GM23338 (cell line): ENCODE measurements around the gene CCDC187. TPM values are rescaled to one million over a fixed set of nuclear protein-coding genes. Genes with fewer than 3 reads are reported as not detected.

Source experiments
- ATAC-seq: fragments of 200-7000 bp; cut with Tn5 transposase; 3 replicates; pipeline ENCODE4 v1.9.1; 2020
- DNase-seq: peaks from one replicate; pipeline ENCODE4 v3.0.0-alpha.2; 2015; ENCODE audit warnings: low spot score
- H2AFZ ChIP-seq: fragments of 200-600 bp; sonication (generic); 2 replicates; pipeline ENCODE4 v1.8.0; 2016; ENCODE audit warnings: antibody characterized with exemption, mild to moderate bottlenecking, moderate library complexity
- H3F3A ChIP-seq: fragments of 200-600 bp; sonication (generic); replicated peaks from 2 replicates; pipeline ENCODE4 v1.8.0; 2017; ENCODE audit warnings: antibody characterized with exemption, mixed run types, low read depth
- H3K27ac ChIP-seq: fragments of 200-600 bp; sonication (generic); 2 replicates; pipeline ENCODE4 v1.6.1; 2016; ENCODE audit warnings: low read depth
- H3K27me3 ChIP-seq: fragments of 200-600 bp; sonication (generic); 2 replicates; pipeline ENCODE4 v1.8.0; 2016; ENCODE audit warnings: mild to moderate bottlenecking, mixed run types, moderate library complexity; ENCODE audit not compliant: insufficient read depth
- H3K36me3 ChIP-seq: fragments of 200-600 bp; sonication (generic); 2 replicates; pipeline ENCODE4 v1.8.0; 2016; ENCODE audit warnings: mild to moderate bottlenecking; ENCODE audit not compliant: insufficient read depth
- H3K4me1 ChIP-seq: fragments of 200-600 bp; sonication (generic); 2 replicates; pipeline ENCODE4 v1.8.0; 2016; ENCODE audit warnings: mild to moderate bottlenecking, moderate library complexity; ENCODE audit not compliant: insufficient read depth
- H3K4me2 ChIP-seq: fragments of 200-600 bp; sonication (generic); 2 replicates; pipeline ENCODE4 v1.7.1; 2017; ENCODE audit warnings: mixed run types
- H3K4me3 ChIP-seq: fragments of 200-600 bp; sonication (generic); 2 replicates; pipeline ENCODE4 v1.6.1; 2016; ENCODE audit warnings: mixed run types
- H3K79me2 ChIP-seq: fragments of 200-600 bp; sonication (generic); replicated peaks from 2 replicates; pipeline ENCODE4 v1.8.0; 2017; ENCODE audit warnings: mild to moderate bottlenecking; ENCODE audit not compliant: insufficient read depth
- H3K9me2 ChIP-seq: fragments of 200-600 bp; sonication (generic); 2 replicates; pipeline ENCODE4 v1.8.0; 2017; ENCODE audit not compliant: insufficient read depth
- H4K20me1 ChIP-seq: fragments of 200-600 bp; sonication (generic); replicated peaks from 2 replicates; pipeline ENCODE4 v1.8.0; 2017; ENCODE audit warnings: mild to moderate bottlenecking; ENCODE audit not compliant: insufficient read depth
- H3K27ac Mint-ChIP-seq: 2 replicates; pipeline ENCODE4 v1.8.0; 2020; ENCODE audit warnings: inconsistent platforms, mild to moderate bottlenecking, moderate library complexity, mixed read lengths
- H3K27me3 Mint-ChIP-seq: 3 replicates; pipeline ENCODE4 v1.8.0; 2022; ENCODE audit warnings: low read depth, mild to moderate bottlenecking, moderate library complexity, mixed read lengths, inconsistent platforms; ENCODE audit not compliant: insufficient read depth, poor library complexity
- H3K36me3 Mint-ChIP-seq: 3 replicates; pipeline ENCODE4 v1.8.0; 2021; ENCODE audit warnings: low read depth, mild to moderate bottlenecking, inconsistent platforms, moderate library complexity, mixed read lengths
- H3K4me1 Mint-ChIP-seq: 3 replicates; pipeline ENCODE4 v1.8.0; 2020; ENCODE audit warnings: mild to moderate bottlenecking, inconsistent platforms, mixed read lengths
- H3K4me3 Mint-ChIP-seq: 3 replicates; pipeline ENCODE4 v1.8.0; 2021; ENCODE audit warnings: moderate library complexity, mild to moderate bottlenecking, inconsistent platforms, mixed read lengths
- H3K9me3 Mint-ChIP-seq: 3 replicates; pipeline ENCODE4 v1.8.0; 2020; ENCODE audit warnings: moderate library complexity, mild to moderate bottlenecking, inconsistent platforms, mixed read lengths
- CREB1 ChIP-seq: fragments of 250-450 bp; sonication (Bioruptor Pico); IDR thresholded peaks from 2 replicates; pipeline ENCODE4 v1.5.0; 2020; ENCODE audit warnings: low read depth, mild to moderate bottlenecking, moderate library complexity
- JUNB ChIP-seq: IDR thresholded peaks from one replicate; pipeline ENCODE4 v1.6.1; 2016; ENCODE audit warnings: antibody characterized with exemption; ENCODE audit not compliant: unreplicated experiment
- STAT1 ChIP-seq: IDR thresholded peaks from one replicate; pipeline ENCODE4 v1.6.1; 2016; ENCODE audit warnings: antibody characterized with exemption; ENCODE audit not compliant: unreplicated experiment
- ZNF331 ChIP-seq: fragments of 250-450 bp; sonication (Bioruptor Pico); IDR thresholded peaks from 2 replicates; pipeline ENCODE4 v1.5.0; 2020; ENCODE audit warnings: low read depth, mild to moderate bottlenecking, moderate library complexity
- polyA plus RNA-seq: library from polyadenylated mRNA; unstranded; fragments of >200 nt; fragmentation: Nextera tagmentation; extraction: Ambion mirVana; gene quantifications from 2 replicates; pipeline ENCODE4 v1.2.1, GENCODE V29; 2016
- total RNA-seq: library from RNA; depleted of rRNA; stranded (reverse); fragments of >200 nt; shearing (Covaris generic); gene quantifications from 2 replicates; pipeline ENCODE4 v1.2.3, GENCODE V29; 2014
- TF ChIP-seq, protein P1 (sequence below): IDR thresholded peaks from one replicate; pipeline ENCODE4 v1.6.1; 2018; ENCODE audit warnings: antibody characterized with exemption; ENCODE audit not compliant: unreplicated experiment
- TF ChIP-seq, protein P2 (sequence below): fragments of 250-450 bp; sonication (Bioruptor Pico); IDR thresholded peaks from 2 replicates; pipeline ENCODE4 v1.5.0; 2020; ENCODE audit warnings: mild to moderate bottlenecking, moderate library complexity

Gene CCDC187
- total and polyA plus RNA-seq, 2 experiments from 2014 or later = 0.14 TPM; not detected in 1

DNA sequence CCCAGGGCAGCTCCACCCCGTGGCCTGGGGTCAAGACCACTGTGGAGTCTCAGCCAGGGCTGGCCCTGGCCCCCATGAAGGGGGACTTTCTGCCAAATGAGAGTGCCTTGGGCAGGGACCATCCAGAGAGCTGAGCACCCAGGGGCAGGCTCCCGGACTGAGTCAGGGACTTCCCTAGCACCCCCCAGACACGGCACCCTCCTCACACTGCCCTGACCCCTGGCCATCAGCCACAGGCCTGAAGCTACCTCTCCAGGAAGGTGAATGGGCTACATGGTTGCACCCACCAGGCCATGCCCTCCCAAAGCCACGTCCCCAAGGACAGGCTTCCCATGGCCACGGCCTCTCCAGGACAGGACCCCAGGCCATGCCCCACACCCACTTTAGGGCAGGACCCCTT, 9.5 kb downstream of the CCDC187 start:
- Histone ChIP-seq H3K9me2 (no peaks in the 10 kb centered on the region), H3K4me1 (no peaks in the 10 kb centered on the region), H3K4me2 (no peak overlapping the region), H4K20me1 (no peaks in the 10 kb centered on the region), H3K27me3 (no peaks in the 10 kb centered on the region), H3K79me2 (no peaks in the 10 kb centered on the region), H3F3A (peaks cover 9% of the 10 kb centered on the region; the same call in 1 of the 2 replicates), H3K36me3 (no peaks in the 10 kb centered on the region), H3K27ac (no peak overlapping the region), H2AFZ (no peak overlapping the region), H3K4me3 (no peak overlapping the region)
- DNase-seq (no peak), ATAC-seq (no peak)
- H3K4me3 Mint-ChIP-seq = no peak overlapping the region
- no peaks in the 10 kb centered on the region for H3K9me3 Mint-ChIP-seq
- peaks cover 5% of the 10 kb centered on the region; the same call in 2 of the 3 replicates for H3K4me1 Mint-ChIP-seq
- H3K27ac Mint-ChIP-seq = no peak overlapping the region
- no peaks in the 10 kb centered on the region for H3K36me3 Mint-ChIP-seq
- TF ChIP-seq, protein P1, sequence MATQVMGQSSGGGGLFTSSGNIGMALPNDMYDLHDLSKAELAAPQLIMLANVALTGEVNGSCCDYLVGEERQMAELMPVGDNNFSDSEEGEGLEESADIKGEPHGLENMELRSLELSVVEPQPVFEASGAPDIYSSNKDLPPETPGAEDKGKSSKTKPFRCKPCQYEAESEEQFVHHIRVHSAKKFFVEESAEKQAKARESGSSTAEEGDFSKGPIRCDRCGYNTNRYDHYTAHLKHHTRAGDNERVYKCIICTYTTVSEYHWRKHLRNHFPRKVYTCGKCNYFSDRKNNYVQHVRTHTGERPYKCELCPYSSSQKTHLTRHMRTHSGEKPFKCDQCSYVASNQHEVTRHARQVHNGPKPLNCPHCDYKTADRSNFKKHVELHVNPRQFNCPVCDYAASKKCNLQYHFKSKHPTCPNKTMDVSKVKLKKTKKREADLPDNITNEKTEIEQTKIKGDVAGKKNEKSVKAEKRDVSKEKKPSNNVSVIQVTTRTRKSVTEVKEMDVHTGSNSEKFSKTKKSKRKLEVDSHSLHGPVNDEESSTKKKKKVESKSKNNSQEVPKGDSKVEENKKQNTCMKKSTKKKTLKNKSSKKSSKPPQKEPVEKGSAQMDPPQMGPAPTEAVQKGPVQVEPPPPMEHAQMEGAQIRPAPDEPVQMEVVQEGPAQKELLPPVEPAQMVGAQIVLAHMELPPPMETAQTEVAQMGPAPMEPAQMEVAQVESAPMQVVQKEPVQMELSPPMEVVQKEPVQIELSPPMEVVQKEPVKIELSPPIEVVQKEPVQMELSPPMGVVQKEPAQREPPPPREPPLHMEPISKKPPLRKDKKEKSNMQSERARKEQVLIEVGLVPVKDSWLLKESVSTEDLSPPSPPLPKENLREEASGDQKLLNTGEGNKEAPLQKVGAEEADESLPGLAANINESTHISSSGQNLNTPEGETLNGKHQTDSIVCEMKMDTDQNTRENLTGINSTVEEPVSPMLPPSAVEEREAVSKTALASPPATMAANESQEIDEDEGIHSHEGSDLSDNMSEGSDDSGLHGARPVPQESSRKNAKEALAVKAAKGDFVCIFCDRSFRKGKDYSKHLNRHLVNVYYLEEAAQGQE = no peak
- TF ChIP-seq JUNB = no peak
- no peak for TF ChIP-seq CREB1 (CRISPR knock-in tag)
- TF ChIP-seq ZNF331 = no peak
- TF ChIP-seq, protein P2, sequence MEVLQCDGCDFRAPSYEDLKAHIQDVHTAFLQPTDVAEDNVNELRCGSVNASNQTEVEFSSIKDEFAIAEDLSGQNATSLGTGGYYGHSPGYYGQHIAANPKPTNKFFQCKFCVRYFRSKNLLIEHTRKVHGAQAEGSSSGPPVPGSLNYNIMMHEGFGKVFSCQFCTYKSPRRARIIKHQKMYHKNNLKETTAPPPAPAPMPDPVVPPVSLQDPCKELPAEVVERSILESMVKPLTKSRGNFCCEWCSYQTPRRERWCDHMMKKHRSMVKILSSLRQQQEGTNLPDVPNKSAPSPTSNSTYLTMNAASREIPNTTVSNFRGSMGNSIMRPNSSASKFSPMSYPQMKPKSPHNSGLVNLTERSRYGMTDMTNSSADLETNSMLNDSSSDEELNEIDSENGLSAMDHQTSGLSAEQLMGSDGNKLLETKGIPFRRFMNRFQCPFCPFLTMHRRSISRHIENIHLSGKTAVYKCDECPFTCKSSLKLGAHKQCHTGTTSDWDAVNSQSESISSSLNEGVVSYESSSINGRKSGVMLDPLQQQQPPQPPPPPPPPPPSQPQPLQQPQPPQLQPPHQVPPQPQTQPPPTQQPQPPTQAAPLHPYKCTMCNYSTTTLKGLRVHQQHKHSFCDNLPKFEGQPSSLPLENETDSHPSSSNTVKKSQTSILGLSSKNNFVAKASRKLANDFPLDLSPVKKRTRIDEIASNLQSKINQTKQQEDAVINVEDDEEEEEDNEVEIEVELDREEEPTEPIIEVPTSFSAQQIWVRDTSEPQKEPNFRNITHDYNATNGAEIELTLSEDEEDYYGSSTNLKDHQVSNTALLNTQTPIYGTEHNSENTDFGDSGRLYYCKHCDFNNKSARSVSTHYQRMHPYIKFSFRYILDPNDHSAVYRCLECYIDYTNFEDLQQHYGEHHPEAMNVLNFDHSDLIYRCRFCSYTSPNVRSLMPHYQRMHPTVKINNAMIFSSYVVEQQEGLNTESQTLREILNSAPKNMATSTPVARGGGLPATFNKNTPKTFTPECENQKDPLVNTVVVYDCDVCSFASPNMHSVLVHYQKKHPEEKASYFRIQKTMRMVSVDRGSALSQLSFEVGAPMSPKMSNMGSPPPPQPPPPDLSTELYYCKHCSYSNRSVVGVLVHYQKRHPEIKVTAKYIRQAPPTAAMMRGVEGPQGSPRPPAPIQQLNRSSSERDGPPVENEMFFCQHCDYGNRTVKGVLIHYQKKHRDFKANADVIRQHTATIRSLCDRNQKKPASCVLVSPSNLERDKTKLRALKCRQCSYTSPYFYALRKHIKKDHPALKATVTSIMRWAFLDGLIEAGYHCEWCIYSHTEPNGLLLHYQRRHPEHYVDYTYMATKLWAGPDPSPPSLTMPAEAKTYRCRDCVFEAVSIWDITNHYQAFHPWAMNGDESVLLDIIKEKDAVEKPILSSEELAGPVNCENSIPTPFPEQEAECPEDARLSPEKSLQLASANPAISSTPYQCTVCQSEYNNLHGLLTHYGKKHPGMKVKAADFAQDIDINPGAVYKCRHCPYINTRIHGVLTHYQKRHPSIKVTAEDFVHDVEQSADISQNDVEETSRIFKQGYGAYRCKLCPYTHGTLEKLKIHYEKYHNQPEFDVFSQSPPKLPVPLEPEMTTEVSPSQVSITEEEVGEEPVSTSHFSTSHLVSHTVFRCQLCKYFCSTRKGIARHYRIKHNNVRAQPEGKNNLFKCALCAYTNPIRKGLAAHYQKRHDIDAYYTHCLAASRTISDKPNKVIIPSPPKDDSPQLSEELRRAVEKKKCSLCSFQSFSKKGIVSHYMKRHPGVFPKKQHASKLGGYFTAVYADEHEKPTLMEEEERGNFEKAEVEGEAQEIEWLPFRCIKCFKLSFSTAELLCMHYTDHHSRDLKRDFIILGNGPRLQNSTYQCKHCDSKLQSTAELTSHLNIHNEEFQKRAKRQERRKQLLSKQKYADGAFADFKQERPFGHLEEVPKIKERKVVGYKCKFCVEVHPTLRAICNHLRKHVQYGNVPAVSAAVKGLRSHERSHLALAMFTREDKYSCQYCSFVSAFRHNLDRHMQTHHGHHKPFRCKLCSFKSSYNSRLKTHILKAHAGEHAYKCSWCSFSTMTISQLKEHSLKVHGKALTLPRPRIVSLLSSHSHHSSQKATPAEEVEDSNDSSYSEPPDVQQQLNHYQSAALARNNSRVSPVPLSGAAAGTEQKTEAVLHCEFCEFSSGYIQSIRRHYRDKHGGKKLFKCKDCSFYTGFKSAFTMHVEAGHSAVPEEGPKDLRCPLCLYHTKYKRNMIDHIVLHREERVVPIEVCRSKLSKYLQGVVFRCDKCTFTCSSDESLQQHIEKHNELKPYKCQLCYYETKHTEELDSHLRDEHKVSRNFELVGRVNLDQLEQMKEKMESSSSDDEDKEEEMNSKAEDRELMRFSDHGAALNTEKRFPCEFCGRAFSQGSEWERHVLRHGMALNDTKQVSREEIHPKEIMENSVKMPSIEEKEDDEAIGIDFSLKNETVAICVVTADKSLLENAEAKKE (CRISPR knock-in tag) = no peak
- TF ChIP-seq STAT1 = no peak
- peaks cover 5% of the 10 kb centered on the region for H3K27me3 Mint-ChIP-seq
